Stimulated activated CD4-positive, alpha-beta T cell treated with anti-CD3 and anti-CD28 coated beads, Interleukin-12 subunit alpha, Interleukin-12 subunit beta, amount 100 ng/mL, for 48 hours (primary cell): ENCODE data around the gene HOXD3.

ENCODE experiments used
- DNase-seq, 3 donors: peaks; one replicate each; pipeline ENCODE4 v3.0.0-alpha.2; 2020; ENCODE audit warnings: low read depth in 2 of 3, low spot score in 1 of 3

Gene HOXD3

DNA sequence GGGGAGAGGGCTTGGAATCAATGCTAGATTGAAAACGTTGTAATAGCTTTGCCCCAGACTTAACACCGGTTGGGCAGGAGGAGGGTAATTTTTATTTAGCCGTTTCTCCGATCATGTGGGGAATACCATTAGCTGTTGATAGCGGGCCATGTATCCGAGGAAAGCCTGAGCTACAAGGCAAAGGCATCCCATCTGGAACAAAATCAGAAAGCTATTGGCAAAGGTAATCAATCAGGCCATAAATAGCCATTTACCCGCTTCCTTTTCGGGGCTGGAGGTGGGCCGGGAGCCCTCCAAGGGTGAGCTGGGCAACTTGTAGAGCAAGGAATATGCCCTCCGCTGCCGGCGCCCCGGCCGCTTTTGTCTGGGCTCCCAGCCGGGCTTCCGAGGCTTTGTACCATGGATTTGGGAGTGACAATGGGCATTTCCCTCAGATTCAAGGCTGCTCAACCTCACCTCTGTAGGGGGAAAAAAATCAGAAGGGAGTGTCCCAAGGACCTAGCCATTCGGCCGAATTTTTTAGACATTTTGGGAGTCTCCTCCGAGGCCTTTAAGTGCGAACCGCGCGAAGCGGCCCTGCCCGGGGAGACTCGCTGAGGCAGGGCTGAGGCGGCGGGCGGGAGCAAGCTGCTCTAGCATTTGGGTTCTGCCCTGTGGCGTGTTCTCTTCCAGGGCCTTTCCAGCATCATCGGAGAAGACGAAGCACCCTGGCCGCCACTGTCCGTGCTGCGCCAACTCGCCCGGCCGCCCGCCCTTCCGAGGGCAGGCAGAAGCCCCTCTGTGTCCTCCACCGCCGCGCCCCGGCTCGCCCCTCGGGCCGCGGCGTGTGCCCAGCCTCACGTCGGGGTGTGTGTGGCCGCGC, 35.7 kb upstream of the HOXD3 start:
- no peak for DNase-seq

DNA sequence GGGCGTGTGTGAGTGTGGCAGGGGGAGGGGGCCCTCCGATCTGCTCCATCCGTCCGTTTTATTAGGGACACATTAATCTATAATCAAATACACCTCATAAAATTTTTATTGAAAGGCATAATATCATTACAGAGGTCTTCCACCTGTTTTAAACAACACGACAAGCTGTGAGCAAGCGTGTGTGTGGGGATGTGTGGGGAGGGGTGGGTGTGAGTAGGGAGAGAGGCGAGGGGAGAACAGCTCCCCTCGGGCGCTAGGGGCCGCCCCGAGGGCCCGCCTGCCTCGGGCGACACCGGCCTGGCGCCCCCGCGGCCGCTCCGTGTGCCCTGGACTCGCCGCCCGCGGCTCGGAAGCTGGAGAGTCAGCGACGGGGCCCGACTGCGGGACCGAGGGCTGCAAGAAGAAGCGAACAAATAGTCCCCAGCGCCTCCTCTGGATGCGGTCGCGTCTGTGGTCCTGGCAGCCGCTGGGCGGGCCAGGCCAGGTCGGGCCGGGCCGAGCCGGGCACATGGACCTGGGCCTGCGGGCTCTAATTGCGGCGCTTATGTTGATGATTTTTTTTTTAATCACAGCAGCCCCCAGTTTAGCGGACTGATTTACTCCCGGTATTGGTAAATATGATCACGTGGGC, 34.9 kb upstream of the HOXD3 start:
- no peak for DNase-seq

DNA sequence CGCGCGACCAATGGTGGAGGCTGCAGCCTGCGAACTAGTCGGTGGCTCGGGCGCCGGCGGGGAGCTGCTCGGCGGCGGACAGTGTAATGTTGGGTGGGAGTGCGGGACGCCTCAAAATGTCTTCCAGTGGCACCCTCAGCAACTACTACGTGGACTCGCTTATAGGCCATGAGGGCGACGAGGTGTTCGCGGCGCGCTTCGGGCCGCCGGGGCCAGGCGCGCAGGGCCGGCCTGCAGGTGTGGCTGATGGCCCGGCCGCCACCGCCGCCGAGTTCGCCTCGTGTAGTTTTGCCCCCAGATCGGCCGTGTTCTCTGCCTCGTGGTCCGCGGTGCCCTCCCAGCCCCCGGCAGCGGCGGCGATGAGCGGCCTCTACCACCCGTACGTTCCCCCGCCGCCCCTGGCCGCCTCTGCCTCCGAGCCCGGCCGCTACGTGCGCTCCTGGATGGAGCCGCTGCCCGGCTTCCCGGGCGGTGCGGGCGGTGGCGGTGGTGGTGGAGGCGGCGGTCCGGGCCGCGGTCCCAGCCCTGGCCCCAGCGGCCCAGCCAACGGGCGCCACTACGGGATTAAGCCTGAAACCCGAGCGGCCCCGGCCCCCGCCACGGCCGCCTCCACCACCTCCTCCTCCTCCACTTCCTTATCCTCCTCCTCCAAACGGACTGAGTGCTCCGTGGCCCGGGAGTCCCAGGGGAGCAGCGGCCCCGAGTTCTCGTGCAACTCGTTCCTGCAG, 34.3 kb upstream of the HOXD3 start, which contains the start of gene HOXD9:
TSS of gene HOXD9 (plus strand) at position 37 of the 728 bp plus-strand sequence. CDS start at position 87, 50 bp downstream.
- DNase-seq, result no peak

DNA sequence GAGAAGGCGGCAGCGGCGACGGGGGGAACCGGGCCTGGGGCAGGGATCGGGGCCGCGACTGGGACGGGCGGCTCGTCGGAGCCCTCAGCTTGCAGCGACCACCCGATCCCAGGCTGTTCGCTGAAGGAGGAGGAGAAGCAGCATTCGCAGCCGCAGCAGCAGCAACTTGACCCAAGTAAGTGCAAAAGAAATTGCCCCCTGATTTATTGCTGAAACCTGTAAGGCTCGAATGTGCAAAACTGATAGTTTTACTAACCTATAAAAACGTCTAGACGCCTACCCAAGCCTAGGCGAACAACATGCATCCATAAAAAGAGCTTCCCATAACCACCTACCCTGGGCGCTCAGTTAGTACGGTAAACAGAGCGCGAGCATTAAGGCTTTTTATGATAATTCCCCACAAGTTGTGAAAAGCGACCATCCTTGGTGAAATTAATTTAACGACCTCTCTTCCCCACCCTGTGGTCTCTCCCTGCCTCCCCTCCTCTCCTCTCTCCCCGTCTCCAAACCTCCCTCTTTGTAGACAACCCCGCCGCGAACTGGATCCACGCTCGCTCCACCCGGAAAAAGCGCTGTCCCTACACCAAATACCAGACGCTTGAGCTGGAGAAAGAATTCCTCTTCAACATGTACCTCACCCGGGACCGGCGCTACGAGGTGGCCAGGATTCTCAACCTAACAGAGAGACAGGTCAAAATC, 33.5 kb upstream of the HOXD3 start:
- DNase-seq, result no peak

DNA sequence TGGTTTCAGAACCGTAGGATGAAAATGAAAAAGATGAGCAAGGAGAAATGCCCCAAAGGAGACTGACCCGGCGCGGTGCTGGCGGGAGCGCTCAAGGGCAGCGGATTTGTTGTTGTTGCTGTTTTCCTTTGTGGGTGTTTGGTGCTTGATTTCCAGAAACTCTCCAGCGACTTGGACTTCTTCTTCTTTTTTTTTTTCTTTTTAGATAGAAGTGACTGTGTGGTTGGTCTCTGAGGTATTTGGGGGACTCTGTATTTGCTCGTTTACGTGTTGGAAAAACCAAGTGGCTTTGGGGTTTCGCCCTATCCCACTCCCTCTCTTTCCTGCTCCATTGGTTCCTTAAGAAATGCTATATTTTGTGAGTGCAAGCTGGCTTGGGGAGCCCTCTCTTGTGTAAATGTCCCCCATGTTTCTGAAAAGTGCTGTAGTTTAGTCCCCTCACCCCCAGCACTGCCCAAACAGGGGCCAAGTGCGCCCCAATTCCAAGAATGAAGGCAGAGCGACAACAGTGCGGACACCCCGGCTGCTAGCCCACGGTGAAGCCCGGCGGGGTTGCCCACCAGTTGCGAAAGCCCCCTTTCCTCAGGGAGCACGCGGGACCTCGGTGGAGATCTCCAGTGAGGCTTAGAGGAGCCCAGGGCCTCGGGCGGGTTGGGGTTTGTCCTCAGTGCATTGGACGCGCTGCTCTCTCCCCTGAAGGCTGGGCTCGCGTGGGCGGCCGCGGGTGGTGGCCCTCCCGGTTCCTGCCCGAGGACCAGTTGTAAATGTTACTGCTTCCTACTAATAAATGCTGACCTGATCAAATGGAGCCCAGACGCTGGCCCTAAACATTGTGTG, 32.8 kb upstream of the HOXD3 start:
- no peak for DNase-seq

GRCh38 chr2:176124947-176125771, 31.9 kb upstream of the HOXD3 start:
- no peak for DNase-seq

GRCh38 chr2:176125772-176126054, 31.4 kb upstream of the HOXD3 start:
- no peak for DNase-seq

- DNase-seq, result peak in 2 of 3 donors; percentile 54 to 69
Measured at GRCh38 chr2:176126929-176127773, 30.0 kb upstream of the HOXD3 start.

DNA sequence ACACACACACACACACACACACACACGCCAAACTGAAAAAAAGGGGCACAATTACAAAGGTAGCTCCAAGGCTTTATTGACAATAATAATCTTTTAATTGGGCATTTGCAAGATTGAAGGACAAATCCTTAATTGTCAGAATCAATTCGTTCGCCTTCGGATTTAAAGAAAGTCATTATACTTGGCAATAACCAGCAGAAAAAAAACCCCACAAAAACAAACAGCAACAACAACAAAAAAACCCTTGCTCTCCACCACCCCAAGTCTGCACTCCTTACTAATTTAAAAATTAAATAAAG, 29.4 kb upstream of the HOXD3 start:
- no peak for DNase-seq

- no peak for DNase-seq
Measured at GRCh38 chr2:176128172-176128981, 28.7 kb upstream of the HOXD3 start.

- DNase-seq, result no peak
Measured at GRCh38 chr2:176128982-176129796, 27.9 kb upstream of the HOXD3 start, which contains the start of gene HOXD8. TSS of gene HOXD8 (plus strand) at chr2:176129705. CDS start at chr2:176130367, 662 bp downstream.

GRCh38 chr2:176129813-176130146, 27.3 kb upstream of the HOXD3 start:
- no peak for DNase-seq

DNA sequence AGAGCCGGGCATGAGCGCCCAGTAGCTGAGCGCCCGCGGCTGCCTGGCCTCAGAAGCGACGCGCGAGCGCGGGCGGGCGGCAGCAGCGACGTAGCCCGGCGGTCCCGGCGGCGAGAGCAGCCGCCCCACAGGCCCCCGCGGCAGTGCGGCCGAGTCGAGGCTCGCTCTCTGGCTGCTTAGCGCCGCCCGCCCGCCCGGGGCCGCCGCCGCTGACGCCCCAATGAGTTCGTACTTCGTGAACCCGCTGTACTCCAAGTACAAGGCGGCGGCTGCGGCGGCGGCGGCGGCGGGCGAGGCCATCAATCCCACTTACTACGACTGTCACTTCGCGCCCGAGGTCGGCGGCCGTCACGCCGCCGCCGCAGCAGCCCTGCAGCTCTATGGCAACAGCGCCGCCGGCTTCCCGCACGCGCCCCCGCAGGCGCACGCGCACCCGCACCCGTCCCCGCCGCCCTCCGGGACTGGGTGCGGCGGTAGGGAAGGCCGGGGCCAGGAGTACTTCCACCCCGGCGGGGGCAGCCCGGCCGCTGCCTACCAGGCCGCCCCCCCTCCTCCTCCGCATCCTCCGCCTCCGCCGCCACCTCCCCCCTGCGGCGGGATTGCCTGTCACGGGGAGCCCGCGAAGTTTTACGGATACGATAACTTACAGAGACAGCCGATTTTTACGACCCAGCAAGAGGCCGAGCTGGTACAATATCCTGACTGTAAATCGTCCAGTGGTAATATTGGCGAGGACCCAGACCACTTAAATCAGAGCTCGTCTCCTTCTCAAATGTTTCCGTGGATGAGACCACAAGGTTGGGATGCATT, 26.8 kb upstream of the HOXD3 start:
- no peak for DNase-seq

DNA sequence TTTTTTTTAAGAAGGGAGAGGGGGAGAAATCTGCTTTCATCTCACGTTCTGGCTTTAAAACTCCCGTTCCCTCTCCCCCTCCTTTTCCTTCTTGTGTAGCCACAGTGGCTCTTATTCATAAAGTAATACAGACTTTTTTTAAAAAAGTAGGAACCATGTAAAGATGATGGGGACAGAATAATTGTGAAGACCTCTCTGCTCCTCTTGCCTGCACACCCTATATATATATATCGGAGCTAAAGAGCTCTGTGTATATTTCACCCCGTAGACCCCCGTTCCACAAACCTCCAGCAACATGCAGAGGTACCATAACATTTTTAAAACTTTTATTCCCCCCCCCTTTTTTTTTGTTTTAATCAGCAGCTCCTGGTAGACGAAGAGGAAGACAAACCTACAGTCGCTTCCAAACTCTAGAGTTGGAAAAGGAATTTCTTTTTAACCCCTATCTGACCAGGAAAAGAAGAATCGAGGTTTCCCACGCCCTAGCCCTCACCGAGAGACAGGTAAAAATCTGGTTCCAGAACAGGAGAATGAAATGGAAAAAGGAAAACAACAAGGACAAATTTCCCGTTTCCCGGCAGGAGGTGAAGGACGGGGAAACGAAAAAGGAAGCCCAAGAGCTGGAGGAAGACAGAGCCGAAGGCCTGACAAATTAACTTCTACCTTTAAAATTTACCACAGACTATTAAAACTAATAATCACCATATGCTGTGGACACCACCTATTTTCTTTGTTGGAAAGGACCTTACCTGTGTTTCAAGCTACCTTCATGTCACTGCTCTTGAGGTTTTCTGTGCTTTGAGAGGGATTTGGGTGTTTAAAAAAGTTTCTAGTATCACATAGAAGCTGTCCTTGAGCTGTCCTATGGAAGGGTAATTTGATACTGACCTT, 25.9 kb upstream of the HOXD3 start:
- no peak for DNase-seq

DNA sequence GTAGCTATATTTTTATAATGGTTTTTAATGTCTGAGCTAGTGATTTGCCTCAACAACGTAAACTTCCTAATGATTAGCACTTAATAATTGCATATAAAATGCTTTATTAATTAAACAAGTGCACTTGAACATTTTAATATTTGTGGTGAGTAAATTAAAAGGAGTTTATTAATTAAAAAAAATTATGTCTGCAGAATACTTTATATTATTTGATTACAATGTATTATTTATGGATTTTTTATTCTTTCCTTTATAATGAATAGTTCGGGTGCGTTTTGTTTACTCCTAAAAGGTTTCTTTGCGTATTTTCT, 25.3 kb upstream of the HOXD3 start:
- DNase-seq, result no peak
